Erythroblast (primary cell): ENCODE results near the gene SPRED3.

Experiments used
- GATA1 ChIP-seq: IDR thresholded peaks from 2 replicates; pipeline ENCODE4 v1.6.1; 2011; ENCODE audit warnings: low read depth, mild to moderate bottlenecking, control low read depth, low read length, moderate library complexity
- POLR2A ChIP-seq: IDR thresholded peaks from 2 replicates; pipeline ENCODE4 v1.6.1; 2011; ENCODE audit warnings: mild to moderate bottlenecking, low read length

GRCh38 chr19:38352611-38353010 lies 35.9 kb upstream of the SPRED3 start:
- TF ChIP-seq POLR2A (no peak), GATA1 (no peak)
